RPMI8226 (cell line): ENCODE data around the gene SNX30.

Source experiments
- DNase-seq: peaks from one replicate; pipeline ENCODE4 v3.0.0-alpha.2; 2015

The SNX30 gene

DNA sequence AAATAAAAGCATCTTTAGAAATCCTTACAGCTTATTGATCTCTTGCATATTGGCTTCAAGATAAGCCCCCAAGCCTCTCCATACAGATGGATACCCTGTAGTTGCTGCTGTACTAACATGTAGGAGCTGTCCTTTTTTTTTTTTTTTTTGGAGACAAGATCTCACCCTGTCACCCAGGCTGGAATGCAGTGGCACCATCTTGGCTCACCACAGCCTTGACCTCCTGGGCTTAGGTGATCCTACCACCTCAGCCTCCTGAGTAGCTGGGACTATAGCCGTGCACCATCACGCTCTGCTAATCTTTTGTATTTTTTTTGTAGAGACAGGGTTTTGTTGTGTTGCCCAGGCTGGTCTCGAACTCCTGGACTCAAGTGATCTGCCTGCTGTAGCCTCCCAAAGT, 35.4 kb downstream of the SNX30 start:
- DNase-seq: no peak

DNA sequence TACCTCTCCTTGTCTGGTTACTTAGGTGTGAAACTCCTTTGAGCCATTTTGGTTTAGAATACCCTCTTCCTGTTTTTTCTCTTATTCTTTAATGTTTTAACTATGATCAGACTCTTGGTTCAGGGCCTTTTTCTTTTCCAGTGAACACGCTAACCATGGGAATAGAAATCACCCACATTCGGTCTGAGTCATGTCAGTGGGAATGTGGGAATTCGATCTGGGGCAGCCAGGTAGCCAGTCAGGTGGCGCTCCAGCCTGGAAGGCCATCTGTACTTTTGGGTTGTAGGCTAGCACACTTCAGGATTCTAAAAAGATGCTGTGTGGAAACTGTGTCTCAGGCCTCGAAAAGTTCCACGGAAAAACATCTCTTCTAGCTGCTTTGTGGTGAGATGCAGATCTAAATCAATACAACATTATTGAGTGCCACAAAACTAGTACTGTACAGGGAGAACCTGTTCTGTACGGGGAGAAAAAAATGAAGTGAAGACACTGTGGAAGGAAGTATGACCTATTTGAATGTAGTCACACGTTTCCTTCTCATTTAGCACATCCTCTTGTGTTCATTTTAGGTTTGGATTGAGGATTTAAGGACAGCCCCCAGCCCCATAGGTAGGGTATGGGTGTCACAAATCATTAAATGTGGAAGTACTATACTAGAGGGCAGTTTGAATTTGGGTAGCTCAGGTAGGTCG, 36.4 kb downstream of the SNX30 start:
- DNase-seq: no peak

DNA sequence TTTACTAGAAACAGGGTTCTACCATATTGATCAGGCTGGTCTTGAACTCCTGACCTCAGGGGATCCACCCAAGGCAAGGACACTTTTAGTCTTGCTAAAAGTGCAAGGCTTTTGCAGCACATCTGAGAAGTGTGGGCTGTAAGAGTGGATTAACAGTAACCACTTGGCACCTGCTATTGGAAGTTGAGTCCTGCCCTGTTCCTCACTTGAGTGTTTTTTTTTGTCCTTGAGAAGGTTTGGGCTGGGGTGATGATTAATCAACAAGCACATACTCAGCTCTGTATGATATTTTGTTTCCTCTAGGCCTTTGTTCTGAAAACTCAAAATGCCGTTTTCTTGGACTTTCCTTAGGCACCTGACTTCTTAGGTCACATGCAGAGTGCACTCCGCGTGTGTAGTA, 37.4 kb downstream of the SNX30 start:
- DNase-seq: no peak

DNA sequence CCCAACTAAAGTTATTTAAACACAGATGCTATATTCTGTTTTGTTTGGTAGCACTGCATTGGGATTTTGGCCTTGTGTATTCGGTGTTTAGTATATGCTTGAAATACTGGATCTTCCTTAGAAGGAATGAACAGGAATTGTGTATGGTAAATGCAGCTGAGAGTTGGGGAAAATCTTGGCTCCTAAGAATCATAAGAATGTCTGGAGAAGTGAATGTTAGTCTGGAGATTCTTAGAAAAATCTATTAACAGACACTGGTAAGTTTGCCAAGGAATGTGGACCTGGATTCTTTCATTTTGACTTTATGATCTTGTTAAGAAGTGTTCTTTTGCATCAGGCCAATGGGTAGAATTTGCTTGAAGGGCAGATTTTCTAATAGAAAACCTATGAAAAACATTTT, 38.9 kb downstream of the SNX30 start:
- DNase-seq: no peak

DNA sequence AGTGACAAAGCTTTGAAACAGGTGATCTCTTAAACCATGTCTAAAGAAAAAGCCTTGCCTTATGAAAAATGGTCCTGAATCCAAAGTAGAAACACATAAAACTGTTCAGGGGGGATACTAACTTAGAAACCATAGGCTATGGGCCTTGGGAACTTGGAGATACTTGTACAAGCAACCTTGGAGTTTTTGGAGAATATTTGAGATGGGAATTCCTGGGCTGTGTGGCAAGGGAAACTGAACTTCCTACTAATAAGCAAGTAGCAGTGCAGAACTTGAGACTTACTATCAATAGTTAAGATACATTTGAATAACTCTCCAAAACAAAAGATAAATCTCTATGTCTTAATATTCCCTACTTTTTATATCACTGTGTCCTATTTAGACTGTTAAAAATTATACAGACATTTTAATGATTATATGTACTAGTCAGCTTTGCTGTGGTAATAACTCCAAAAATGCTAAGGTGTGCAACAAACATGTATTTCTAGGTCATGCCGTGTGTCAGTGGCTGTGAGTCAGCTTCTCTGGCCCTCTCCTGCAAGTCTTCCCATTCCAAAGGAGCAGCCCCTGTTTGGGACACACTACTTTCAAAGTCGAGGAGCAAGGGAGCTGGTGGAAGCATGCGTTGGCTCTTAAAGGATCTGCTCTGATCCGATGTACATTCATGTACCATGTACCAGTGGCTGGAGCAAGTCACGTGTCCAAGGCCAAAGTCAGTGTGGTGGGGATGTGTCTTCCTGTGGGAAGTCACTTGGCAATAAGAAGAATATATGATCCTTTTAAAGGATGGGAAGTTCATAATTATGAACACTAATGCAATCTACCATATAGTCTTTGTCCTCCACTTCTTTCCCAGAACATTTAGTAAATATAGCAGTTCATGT, 39.6 kb downstream of the SNX30 start:
- no peak for DNase-seq

DNA sequence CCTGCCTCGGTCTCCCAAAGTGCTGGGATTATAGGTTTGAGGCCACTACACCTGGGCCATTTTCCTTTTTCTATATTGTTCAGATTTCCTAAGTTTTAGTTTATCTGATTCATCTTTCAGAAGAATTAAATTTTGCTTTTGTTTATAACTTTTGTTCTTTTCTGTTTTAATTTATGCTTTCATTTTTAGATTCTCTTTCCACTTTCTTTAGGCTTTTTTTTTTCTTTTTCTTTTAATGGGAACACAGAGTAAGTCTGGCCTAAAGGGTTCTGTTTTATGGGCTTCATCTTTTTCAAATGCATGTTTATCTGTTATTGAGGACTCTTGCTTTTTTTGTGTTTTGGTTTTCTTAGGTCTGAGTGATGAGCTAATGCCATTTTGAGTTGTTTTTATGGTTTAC, 42.1 kb downstream of the SNX30 start:
- DNase-seq: no peak

DNA sequence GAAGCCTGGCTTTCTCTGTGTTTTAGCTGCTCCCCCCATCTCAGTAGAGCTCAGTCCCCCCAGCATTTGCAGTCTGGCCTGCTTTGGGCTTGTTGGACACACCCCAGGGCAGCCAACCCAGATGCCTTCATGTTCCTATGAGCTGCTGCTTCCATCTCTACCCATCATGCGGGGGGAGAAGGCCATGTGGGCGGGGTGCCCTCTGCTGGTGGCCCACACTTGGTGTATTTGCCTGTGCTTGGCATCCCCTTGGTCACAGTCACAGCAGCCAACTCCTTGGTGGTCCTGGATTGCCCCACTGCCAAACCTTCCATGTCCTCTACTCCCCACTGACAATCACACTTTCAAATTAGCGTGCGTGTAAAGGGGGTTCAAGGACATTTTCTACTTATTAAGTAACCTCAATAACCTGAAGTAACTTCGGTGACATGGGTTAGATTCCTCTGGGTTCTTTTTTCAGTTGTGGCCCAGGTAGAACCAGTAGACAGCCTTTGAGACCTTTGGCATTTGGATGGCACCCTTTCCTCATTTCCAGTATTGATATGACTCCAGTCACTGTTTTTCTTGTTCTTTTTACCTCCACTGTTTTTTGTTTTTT, 42.8 kb downstream of the SNX30 start:
- peak; percentile 64 for DNase-seq

DNA sequence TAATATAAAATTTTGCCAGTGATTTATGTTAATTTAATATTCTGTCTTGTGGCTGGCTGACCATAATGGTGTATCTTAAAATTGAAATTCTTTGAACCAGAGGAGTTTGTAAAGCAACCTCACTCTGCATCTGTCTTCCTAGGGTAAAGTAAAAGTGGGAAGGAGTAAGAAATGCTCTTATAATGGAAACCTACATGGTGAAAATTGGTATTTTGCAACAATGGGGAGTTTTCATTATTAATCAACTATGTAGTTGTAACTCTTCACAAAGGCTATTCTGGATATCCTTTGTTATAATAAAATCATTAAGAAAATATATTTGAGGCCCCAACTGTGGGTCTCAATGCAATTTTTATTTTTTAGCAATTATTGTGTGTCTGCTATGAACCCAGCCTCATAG, 44.2 kb downstream of the SNX30 start:
- DNase-seq: no peak

DNA sequence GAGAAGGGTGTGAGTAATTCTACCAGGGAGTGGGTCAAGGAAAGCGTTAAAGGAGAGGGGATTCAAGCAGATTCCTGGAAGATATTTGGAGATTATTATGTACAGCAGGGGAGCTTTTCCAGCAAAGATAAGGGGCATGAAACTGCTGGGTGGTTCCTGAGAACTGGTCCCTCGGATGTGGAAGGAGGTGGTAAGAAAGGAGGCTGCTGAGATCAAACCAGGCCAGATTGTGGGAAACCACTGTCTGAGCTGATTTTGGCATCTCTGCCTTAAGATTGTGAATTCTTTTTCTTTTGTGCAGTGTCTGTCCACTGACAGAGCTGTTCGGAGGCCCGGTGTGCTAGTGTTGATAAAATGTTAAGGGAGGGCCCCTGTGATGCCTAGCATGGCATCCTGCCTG, 45.4 kb downstream of the SNX30 start:
- DNase-seq: no peak

DNA sequence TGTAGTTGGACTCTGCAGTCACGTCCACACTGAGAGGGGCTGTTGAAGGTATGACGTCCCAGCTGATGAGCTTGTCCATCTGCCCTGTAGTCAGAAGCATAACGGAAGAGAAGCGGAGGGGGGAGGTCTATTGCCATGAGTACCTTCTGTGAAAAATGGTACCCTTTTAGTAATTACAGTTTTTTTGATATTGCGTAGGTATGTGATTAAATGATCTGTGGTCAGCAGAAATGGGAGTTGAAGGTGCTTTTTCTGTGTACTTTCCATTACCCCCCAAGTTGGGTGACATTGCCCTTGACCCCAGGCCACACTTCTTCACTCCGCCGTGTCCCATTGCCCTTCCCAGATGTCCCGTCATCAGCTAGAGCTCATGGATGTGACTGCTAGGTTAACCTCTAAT, 45.9 kb downstream of the SNX30 start:
- DNase-seq: no peak

DNA sequence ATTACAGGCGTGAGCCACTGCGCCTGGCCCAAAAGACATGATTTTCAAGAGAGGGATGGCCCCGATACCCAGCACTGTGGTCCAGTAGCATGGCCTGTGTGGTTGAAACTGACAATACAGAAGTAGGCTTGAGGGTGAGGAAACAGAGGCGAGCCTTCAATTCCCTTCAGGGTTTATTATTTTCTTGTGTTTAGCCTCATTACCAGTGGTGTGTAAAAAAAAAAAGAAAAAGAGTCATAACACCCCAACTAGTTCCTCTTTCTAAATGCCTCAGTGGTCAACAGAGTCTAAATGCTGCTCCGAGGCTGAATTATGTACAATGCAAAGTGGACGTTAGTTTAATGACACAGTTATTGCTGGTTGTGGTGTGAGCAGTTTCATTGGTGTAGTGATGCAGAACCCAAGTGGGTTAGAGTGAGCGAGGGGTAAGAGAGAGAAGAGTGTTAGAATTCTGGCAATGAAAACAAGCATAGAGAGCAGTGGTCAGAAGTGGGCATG, 58.8 kb downstream of the SNX30 start:
- no peak for DNase-seq

DNA sequence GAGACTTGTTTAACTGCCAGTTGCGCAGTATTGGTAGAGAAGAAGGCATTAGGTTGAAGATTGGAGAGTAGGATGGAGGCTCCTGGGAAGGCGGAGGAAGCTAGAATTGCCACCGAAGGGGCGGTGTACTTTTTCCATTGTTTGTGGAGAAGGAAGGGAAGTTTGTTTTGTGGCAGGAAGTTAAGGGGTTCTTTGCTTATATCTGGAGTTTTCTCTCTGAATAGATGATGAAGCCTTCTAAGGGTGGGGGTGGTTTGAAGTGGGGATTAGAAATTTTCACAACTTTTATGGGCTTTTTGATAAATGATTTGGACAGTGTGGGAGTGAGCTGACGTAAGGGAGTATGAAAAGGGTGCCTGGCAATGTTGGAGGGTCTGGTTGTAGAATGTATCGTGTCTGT, 59.3 kb downstream of the SNX30 start:
- DNase-seq: no peak

DNA sequence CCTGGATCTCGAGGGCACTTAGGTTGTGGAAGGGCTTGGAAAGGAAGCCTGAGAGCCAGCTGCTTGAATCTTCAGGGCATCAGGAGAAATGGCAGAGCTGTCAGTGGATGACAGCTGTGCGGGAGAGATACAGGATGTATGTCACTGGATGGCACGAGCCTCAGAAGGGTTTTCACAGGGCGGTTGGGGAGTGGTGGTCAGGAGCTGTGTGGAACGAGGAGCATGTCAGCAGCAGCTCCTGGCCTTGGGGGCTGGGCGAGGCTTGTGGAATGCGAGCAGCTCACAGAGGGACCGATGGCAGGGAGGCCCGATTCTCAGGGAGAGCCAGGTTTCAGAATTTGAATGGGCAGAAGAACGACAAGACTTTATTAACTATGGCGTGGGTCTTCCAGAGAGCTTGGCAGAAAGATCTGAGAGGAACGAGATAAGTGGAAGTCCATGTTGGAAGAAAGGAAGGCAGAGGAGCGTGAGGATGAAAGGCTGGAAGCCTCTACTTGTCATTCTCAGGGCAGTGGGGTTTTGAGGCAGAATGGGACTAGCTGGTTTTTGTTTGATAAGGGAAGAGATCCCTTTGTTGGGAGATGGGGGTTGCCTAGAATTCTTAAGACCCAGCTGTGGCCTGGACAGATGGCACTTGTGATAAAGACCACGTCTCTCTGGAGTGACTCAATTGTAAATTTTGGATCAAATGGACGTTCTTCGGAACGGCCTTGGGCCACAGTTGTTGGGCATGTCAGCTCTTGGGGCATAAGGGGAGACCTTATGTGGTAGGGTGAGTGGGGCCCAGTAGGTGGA, 60.3 kb downstream of the SNX30 start:
- DNase-seq: no peak

DNA sequence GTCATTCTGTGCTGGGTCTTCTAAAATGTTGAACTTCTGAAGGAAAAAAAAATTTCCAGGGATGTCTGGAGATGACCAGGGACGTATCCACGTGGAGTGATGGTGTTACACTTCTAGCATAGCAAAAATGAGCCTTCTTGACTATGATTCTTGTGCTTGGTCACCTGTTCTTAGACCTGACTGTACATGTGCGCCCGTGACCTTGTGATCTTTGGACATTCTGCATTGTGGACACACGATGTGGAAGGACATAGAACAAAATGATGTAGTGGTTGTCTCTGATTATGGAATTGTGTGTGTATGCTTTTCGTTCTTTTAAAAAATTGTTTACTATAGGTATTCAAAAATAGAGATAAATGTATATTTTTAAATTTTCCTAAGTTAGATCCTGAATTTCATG, 61.0 kb downstream of the SNX30 start:
- DNase-seq: no peak

DNA sequence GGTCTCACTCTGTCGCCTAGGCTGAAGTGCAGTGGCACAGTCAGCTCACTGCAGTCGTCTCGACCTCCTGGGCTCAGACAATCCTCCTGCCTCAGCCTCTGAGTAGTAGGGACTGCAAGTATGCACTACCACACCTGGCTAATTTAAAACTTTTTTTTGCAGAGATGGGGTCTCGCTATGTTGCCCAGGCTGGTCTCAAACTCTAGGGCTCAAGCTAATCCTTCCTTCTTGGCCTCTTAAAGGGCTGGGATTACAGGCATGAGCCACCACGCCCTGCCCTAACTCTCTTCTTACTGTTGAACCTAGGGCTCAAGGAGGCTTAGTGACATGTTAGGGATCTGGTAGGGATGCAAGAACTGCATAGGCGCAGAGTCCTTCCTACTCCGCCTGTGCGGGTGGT, 65.3 kb downstream of the SNX30 start:
- no peak for DNase-seq

DNA sequence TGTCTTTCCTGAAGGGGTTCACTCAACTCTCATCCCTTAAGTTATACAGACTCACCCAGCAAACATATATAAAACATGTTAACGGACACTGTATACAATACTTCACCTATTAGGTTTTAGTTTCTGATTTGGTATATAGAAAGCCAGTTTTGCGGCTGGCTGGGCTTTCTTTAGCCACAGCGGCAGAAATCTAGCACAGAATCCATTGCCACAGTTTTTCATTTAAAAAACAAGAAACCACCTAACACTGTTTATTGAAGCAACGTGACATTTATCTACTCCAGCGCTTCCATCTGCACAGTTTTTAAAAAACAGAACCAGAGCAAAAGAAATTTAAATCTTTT, 67.3 kb downstream of the SNX30 start:
- DNase-seq: no peak

DNA sequence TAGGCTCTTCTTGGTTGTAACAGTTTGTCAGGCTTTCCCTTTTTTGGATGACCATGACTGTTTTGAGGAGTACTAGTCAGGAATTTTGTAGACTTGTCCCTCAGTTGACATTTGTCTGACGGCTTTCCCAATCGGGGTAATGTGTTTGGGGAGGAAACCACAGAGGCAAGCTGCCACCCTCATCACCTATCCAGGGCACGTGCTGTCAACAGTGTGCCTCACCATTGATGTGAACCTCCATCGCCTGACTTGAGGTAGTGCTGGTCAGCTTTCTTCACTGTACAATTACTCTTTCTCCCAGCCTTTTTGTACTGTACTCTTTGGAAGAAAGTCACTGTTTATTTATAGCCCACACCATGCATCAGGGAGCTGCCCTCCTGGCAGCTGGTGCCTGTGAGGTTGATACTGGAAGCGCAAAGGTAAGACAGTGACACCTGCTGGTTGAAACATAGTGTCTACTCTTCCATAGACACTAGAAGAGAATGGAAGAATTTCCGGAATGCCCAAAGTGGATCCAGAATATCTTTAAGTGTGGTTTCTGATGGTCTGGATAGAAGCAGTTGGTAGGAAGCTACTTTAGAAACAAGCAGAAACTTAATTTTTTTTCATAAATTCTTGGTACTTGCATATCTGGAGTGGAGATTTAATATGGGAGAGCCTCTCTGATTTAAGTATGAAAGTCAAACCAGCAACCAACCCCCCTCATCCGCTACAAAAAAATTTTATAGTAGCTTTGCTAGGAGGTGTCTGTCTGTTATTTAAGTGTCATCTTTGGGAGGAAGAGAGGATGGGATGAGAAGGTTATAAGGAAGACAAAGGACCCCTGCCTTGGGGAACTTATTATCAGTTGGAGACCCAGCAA, 69.3 kb downstream of the SNX30 start:
- no peak for DNase-seq

DNA sequence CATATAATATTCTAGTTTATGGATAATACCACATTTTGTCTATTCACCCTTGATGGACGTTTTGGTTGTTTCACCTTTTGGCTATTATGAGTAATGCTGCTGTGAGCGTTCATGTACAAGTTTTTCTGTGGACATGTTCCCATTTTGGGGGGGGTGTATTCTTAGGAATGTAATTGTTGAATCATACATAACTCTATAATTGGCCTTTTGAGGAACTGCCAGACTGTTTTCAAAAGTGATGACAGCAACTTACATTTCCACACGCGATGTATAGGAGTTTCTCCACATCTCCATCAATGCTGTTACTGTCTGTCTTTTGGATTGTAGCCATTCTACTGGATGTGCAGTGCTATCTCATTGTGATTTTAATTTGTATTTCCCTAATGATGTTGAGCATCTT, 70.3 kb downstream of the SNX30 start:
- DNase-seq: no peak

DNA sequence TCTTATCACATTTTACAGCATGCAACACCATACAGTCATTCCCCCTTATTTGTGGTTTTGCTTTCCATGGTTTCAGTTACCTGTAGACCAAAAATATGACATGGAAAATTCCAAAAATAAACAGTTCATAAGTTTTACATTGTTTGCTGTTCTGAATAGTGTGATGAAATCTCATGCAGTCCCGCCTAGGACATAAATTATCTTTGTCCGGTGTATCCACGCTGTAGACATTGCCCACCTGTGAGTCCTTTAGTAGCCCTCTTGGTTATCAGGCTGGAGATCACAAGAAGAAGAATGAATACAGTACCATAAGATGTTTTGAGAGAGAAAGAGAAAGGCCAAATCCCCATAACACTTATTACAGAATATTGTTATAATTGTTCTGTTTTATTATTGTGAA, 72.1 kb downstream of the SNX30 start:
- DNase-seq: no peak

DNA sequence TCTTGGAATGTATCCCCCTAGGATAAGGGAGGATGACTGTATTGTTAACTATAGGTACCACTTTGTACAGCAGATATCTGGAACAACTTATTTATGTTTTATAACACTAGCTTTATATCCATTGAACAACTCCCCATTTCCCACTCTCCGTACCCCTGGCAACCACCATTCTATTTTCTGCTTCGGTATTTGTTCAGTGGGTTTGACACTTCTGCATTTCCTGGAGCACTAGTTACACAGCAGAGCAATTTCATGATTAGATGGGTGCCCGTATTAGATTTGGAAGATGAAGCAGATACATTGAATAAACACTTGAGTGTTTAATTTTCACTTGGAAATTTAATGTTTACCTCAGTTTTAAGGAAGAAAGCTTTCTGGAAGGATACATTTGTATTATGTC, 72.7 kb downstream of the SNX30 start:
- no peak for DNase-seq

DNA sequence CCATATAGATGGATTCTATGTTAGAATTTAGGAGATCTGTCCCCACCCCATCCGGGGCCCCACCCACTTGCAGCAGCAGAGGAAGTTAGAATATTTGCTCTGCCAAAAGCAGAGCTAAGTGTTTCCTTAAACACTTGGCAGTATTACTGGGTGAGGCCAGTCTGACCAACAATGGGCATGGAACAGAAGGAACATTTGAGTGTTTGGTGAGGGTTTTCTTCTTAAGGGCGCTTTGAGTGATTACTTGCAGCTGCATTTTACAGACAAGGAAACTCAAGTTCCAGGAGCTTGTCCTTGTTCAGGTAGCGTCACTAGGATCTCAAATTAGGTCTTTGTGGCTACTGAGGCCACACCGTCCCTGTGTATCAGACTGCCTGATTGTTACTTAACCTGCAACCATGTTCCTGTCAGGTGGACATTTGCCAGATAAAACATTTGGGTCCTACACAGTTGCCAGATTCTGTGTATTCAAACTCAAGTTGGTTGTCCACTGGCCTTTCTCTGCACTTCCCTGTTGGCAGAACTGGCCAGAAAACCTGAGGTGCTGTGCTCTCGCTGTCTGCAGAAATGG, 80.8 kb downstream of the SNX30 start:
- DNase-seq: no peak

DNA sequence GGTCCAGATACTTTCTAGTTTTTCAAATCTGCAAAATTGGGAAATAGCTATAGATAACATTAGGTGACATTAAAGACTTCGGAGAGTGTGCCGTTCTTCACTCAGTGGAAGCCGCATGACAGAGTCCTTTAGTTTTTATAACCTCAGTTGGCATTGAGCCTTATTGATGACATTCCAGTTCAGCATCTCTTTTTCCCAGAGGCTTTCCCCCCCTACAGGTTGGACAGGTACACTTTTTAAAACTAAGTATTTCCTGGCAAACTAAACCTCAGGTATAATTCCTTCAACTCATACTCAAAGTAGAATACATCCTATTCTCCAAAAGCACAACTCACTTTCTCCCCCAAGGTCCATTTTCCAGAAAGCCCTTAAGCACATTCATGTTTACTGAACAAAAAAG, 81.4 kb downstream of the SNX30 start:
- DNase-seq: no peak
